WI38 (cell line): ENCODE measurements around the gene RNF225.
"Not testable (repeated sequence)": the region's sequence is repeated elsewhere in the genome, so short reads cannot be mapped to it uniquely, and the experiment has no call there.

Experiments used
- H3K4me3 ChIP-seq: 2 replicates; pipeline ENCODE4 v1.5.1; 2011; ENCODE audit warnings: low read depth, mild to moderate bottlenecking, control low read depth, low read length
- CTCF ChIP-seq: IDR thresholded peaks from 2 replicates; pipeline ENCODE4 v1.5.1; 2012; ENCODE audit warnings: low read depth, mild to moderate bottlenecking, control low read depth, low read length

The RNF225 gene

GRCh38 chr19:58400916-58401839 lies 5.7 kb downstream of the RNF225 start:
- H3K4me3 ChIP-seq: peak overlapping the region; percentile 70
- no peak for TF ChIP-seq CTCF

- H3K4me3 ChIP-seq: peak overlapping the region; percentile 70
- TF ChIP-seq CTCF: no peak
These were observed 6.5 kb downstream of the RNF225 start for GRCh38 chr19:58401840-58402421.

DNA sequence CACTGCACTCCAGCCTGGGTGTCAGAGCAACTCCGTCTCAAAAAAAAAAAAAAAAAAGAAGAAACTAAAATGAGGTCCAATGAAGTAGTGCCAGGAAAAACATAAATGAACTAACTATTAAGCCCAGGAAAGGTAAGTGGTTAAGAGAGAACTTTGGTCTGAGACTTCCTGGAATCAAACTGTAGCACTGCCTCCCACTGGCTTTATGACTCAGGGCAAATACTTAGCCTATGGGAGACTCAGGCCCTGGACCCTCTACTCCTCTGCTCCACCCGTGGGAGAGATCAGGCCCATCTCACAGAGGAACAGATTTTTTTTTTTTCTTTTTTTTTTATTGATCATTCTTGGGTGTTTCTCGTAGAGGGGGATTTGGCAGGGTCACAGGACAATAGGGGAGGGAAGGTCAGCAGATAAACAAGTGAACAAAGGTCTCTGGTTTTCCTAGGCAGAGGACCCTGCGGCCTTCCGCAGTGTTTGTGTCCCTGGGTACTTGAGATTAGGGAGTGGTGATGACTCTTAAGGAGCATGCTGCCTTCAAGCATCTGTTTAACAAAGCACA lies 8.5 kb downstream of the RNF225 start:
- not testable (repeated sequence) for H3K4me3 ChIP-seq

- peak overlapping the region; percentile 82 for H3K4me3 ChIP-seq
- no peak for TF ChIP-seq CTCF
These were observed 11.6 kb downstream of the RNF225 start for GRCh38 chr19:58406818-58407657.

DNA sequence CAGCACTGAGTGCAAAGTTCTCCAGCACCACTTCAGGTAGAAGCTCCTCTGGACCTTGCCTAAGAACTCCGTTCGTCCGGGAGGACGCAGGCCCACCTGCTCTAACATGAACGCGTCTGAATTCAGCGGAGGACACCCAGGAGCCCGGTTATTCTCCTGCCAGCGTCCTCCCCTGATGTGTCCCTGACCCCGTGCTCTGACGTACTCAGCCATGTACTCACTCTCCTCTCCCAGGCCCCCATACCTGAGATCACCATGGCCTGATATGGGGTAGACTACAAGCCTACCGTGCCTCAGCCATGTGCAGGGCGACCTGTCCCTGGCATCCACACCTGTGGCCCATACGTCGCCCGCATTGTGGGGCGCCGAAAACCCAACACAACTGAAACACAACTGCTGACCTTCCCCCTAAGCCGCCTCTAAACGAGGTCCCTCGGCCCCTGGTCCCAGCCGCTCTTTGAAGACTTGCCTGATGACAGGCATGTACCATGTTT lies 12.2 kb downstream of the RNF225 start:
- TF ChIP-seq CTCF: no peak
- H3K4me3 ChIP-seq: peak overlapping the region; percentile 82

DNA sequence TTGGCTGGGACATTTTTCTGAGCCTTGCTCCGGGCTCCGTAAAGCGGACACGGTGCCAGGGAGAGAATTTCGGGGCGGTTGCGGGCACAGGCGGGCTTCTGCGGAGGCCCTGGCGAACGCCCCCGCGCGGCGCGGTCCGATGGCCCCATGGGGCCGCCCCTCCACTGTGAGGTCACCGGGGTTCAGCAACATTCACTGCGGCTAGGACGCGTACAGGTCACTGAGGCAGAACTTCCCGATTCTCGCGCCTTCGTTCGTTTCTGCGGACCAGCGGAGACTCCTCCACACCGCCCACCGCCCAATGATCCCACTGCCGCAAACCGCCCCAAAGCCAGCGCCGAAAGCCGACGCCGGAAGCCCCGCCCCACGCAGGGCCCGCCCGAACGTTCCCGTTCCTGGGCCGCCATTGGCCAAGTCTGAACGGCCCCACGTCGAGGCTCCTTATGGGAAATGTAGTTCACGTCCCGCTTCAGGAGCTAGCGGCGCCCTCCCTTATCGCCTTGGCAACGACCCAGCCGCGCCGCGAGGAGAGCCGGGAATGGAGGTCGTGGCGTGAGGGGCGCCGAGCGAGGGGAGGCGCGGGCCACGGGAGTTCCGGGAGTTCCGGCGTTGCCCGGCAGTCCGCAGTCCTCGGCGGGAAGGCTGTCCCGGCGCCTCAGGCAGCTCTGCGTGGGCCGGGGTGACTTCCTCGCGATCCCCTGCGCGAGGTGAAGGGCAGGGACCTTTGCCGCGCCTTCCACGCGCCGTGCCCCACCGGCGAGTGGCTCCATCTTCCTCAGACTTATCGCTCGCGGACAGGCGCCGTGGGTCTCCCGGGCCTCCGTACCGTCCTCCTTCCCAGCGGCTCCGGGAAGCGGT lies 12.9 kb downstream of the RNF225 start, which contains the start of gene ZNF584:
Gene ZNF584, plus strand, starts transcription at position 498 of the 858 bp plus-strand sequence. CDS start 499 bp downstream, outside the sequence.
- TF ChIP-seq CTCF: no peak
- peak within 1 kb of the TSS; percentile 82 for H3K4me3 ChIP-seq
